PC-3 (cell line): Measurements from ENCODE around the gene RNF14. TPM values are rescaled to one million over a fixed set of nuclear protein-coding genes. Genes with fewer than 3 reads are reported as not detected.

Source experiments
- ATAC-seq: fragments of 200-7000 bp; cut with Tn5 transposase; 2 replicates; pipeline ENCODE4 v1.9.1; 2020; ENCODE audit warnings: mild to moderate bottlenecking, moderate library complexity
- BruUV-seq: library from RNA; stranded (reverse); fragments of 400-500 nt; replicated peaks from 2 replicates; lab custom pipeline; 2021; lab: Mats Ljungman, UMichigan
- CTCF ChIA-PET: fragments of 300-600 bp; sonication (Branson Sonifier 250); formaldehyde crosslinking; loops from one replicate; lab custom pipeline; 2022; ENCODE audit warnings: antibody characterized with exemption; lab: Charles Lee
- POLR2A ChIA-PET: fragments of 300-600 bp; sonication (Branson Sonifier 250); formaldehyde crosslinking; loops from one replicate; lab custom pipeline; 2022; ENCODE audit warnings: antibody characterized with exemption; ENCODE audit not compliant: unreplicated experiment; lab: Charles Lee
- DNase-seq: peaks from one replicate; pipeline ENCODE4 v3.0.0-alpha.2; 2015
- H2AFZ ChIP-seq: fragments of 300-600 bp; sonication (generic); 2 replicates; pipeline ENCODE4 v1.6.0; 2016; ENCODE audit warnings: antibody characterized with exemption, low read length
- H3F3A ChIP-seq: fragments of 300-600 bp; sonication (generic); one replicate; pipeline ENCODE4 v1.6.0; 2017; ENCODE audit warnings: antibody characterized with exemption, low read length, control low read depth, mild to moderate bottlenecking; ENCODE audit not compliant: unreplicated experiment
- H3K27ac ChIP-seq: fragments of 300-600 bp; sonication (generic); 2 replicates; pipeline ENCODE4 v1.5.1; 2016; ENCODE audit warnings: mild to moderate bottlenecking, low read length
- H3K27me3 ChIP-seq: fragments of 300-600 bp; sonication (generic); 2 replicates; pipeline ENCODE4 v1.6.1; 2016; ENCODE audit warnings: low read length, mixed read lengths
- H3K36me3 ChIP-seq: fragments of 300-600 bp; sonication (generic); 2 replicates; pipeline ENCODE4 v1.6.1; 2016; ENCODE audit warnings: low read depth, mixed run types, low read length, mixed read lengths
- H3K4me1 ChIP-seq: fragments of 300-600 bp; sonication (generic); 2 replicates; pipeline ENCODE4 v1.5.1; 2016; ENCODE audit warnings: low read length; ENCODE audit not compliant: insufficient read depth
- H3K4me2 ChIP-seq: fragments of 300-600 bp; sonication (generic); 2 replicates; pipeline ENCODE4 v1.6.0; 2016; ENCODE audit warnings: low read length
- H3K4me3 ChIP-seq: fragments of 300-600 bp; sonication (generic); 2 replicates; pipeline ENCODE4 v1.5.1; 2016; ENCODE audit warnings: mild to moderate bottlenecking, low read length, mixed read lengths
- H3K79me2 ChIP-seq: fragments of 300-600 bp; sonication (generic); 2 replicates; pipeline ENCODE4 v1.6.1; 2017; ENCODE audit warnings: low read length, mixed read lengths
- H3K9ac ChIP-seq: fragments of 300-600 bp; sonication (generic); 2 replicates; pipeline ENCODE4 v1.6.0; 2016; ENCODE audit warnings: mild to moderate bottlenecking, low read length
- H3K9me2 ChIP-seq: fragments of 300-600 bp; sonication (generic); replicated peaks from 2 replicates; pipeline ENCODE4 v1.6.1; 2016; ENCODE audit warnings: mixed run types, low read length, mixed read lengths
- H3K9me3 ChIP-seq: fragments of 300-600 bp; sonication (generic); 2 replicates; pipeline ENCODE4 v1.6.1; 2016; ENCODE audit warnings: low read length, mixed read lengths
- H4K20me1 ChIP-seq: fragments of 300-600 bp; sonication (generic); 2 replicates; pipeline ENCODE4 v1.6.1; 2016; ENCODE audit warnings: low read length, mixed read lengths
- EZH2 ChIP-seq: fragments of 300-600 bp; sonication (generic); IDR thresholded peaks from one replicate; pipeline ENCODE4 v1.6.1; 2017; ENCODE audit warnings: antibody characterized with exemption, mild to moderate bottlenecking, low read length; ENCODE audit not compliant: unreplicated experiment
- EZH2phosphoT487 ChIP-seq: fragments of 300-600 bp; sonication (generic); IDR thresholded peaks from 2 replicates; pipeline ENCODE4 v1.6.1; 2018; ENCODE audit warnings: mild to moderate bottlenecking, antibody characterized with exemption, low read length, borderline replicate concordance
- intact Hi-C: fragments of 100-400 bp; cut with micrococcal nuclease; formaldehyde crosslinking; loops from 2 replicates; pipeline ENCODE4 v1.9.0; 2023
- total RNA-seq: library from RNA; depleted of rRNA; stranded (reverse); fragments of >200 nt; gene quantifications from 2 replicates; pipeline ENCODE4 v1.2.3, GENCODE V29; 2014
- TF ChIP-seq, protein P1 (sequence below): fragments of 300-600 bp; sonication (generic); conservative IDR thresholded peaks from 2 replicates; pipeline ENCODE4 v1.5.1; 2017; ENCODE audit warnings: antibody characterized with exemption, low read depth, mild to moderate bottlenecking, low read length

Gene RNF14
- total RNA-seq, 1 experiment from 2014 or later, result 32.1 TPM

GRCh38 chr5:142009886-142010285 lies 41.0 kb downstream of the RNF14 start:
- no peaks in the 10 kb centered on the region for H4K20me1 ChIP-seq

GRCh38 chr5:142011572-142012185 lies 42.8 kb downstream of the RNF14 start:
- H3K4me3 ChIP-seq, result peak overlapping the region; percentile 88; the same call in 1 of the 2 replicates
- no peak for ATAC-seq
- ChIA-PET CTCF (interaction anchor here (0.5 to 1.9 kb wide), 3 partner anchors 13 to 132 kb away, joined by 4 to 10 read pairs (median 9); no protein-coding TSS in a partner anchor), POLR2A (interaction anchor here (0.7 kb wide), 1 partner anchor 136 kb away, joined by 3 read pairs; no protein-coding TSS in a partner anchor)
- no TSS peak for BruUV-seq
- TF ChIP-seq, protein P1, sequence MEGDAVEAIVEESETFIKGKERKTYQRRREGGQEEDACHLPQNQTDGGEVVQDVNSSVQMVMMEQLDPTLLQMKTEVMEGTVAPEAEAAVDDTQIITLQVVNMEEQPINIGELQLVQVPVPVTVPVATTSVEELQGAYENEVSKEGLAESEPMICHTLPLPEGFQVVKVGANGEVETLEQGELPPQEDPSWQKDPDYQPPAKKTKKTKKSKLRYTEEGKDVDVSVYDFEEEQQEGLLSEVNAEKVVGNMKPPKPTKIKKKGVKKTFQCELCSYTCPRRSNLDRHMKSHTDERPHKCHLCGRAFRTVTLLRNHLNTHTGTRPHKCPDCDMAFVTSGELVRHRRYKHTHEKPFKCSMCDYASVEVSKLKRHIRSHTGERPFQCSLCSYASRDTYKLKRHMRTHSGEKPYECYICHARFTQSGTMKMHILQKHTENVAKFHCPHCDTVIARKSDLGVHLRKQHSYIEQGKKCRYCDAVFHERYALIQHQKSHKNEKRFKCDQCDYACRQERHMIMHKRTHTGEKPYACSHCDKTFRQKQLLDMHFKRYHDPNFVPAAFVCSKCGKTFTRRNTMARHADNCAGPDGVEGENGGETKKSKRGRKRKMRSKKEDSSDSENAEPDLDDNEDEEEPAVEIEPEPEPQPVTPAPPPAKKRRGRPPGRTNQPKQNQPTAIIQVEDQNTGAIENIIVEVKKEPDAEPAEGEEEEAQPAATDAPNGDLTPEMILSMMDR, result no peak
- no peak for TF ChIP-seq EZH2
- TF ChIP-seq EZH2phosphoT487, result no peak
- H3K9ac ChIP-seq, result no peak overlapping the region
- H3K79me2 ChIP-seq, result peaks cover 13% of the 10 kb centered on the region
- no peaks in the 10 kb centered on the region for H3K9me3 ChIP-seq
- H4K20me1 ChIP-seq, result no peaks in the 10 kb centered on the region
- intact Hi-C loops, result loop anchor here (1.0 kb wide), 1 partner anchor 133 kb away; no protein-coding TSS in a partner anchor
- DNase-seq, result no peak
- H3K9me2 ChIP-seq, result no peaks in the 10 kb centered on the region
- peaks cover 35% of the 10 kb centered on the region for H3K4me1 ChIP-seq
- H3K4me2 ChIP-seq, result peak overlapping the region; percentile 99
- no peak overlapping the region for H2AFZ ChIP-seq
- no peaks in the 10 kb centered on the region for H3K27me3 ChIP-seq
- no peak overlapping the region for H3K27ac ChIP-seq
- H3K36me3 ChIP-seq, result no peaks in the 10 kb centered on the region
- no peaks in the 10 kb centered on the region for H3F3A ChIP-seq

More at GRCh38 chr5:142009886-142010285, 41.0 kb downstream of the RNF14 start:
- no peaks in the 10 kb centered on the region for H3K9me3 ChIP-seq
- peaks cover 19% of the 10 kb centered on the region for H3K4me1 ChIP-seq
- H3K36me3 ChIP-seq, result no peaks in the 10 kb centered on the region; the same call in 1 of the 2 replicates
- H3K27ac ChIP-seq, result no peak overlapping the region
- H3F3A ChIP-seq, result no peaks in the 10 kb centered on the region
- TF ChIP-seq, protein P1, result no peak
- no peak for TF ChIP-seq EZH2
- no peak for TF ChIP-seq EZH2phosphoT487
- H3K4me3 ChIP-seq, result no peak overlapping the region
- BruUV-seq, result no TSS peak
- H3K79me2 ChIP-seq, result peaks cover 13% of the 10 kb centered on the region
- H3K4me2 ChIP-seq, result no peak overlapping the region
- H3K9me2 ChIP-seq, result no peaks in the 10 kb centered on the region
- ATAC-seq (no peak), DNase-seq (no peak)
- intact Hi-C loops, result no loop called here
- no peak overlapping the region for H2AFZ ChIP-seq
- CTCF ChIA-PET, result interaction anchor here (0.6 kb wide), 1 partner anchor 104 kb away, joined by 8 read pairs; no protein-coding TSS in a partner anchor
- POLR2A ChIA-PET, result no interaction called here
- H3K27me3 ChIP-seq, result no peaks in the 10 kb centered on the region
- H3K9ac ChIP-seq, result no peak overlapping the region
